Measurements from ENCODE around the gene TIAM1. TPM values are rescaled to one million over a fixed set of nuclear protein-coding genes. Genes with fewer than 3 reads are reported as not detected.

The TIAM1 gene
- polyA plus RNA-seq, 3 donors: 1.3 to 5.2 (median 2.7) TPM

DNA sequence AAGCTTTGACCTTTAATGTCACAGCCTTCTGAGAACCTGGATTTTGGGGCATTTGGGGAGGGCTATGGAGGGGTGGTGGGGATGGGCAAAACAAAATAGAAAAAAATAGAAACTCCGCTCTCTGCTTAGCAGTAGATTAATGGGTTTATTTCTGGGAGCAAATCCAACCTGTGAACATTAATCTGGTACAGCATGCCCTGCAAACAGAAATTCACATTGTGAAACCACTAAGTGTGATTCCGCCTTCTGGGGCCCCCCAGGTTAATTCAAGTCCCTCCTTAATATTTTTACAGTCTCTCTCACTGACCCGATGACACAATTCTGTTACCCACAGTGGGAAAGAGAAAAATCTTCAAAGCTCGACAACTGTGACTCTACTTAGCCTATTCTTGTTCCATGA, 76.4 kb downstream of the TIAM1 start:
- no peak overlapping the region for H3K27ac ChIP-seq (ENCODE audit: low read depth, low read length)
- WGBS, 3 donors: 20 to 76% (median 71%) methylated on average over 4 of the region's 4 CpGs

DNA sequence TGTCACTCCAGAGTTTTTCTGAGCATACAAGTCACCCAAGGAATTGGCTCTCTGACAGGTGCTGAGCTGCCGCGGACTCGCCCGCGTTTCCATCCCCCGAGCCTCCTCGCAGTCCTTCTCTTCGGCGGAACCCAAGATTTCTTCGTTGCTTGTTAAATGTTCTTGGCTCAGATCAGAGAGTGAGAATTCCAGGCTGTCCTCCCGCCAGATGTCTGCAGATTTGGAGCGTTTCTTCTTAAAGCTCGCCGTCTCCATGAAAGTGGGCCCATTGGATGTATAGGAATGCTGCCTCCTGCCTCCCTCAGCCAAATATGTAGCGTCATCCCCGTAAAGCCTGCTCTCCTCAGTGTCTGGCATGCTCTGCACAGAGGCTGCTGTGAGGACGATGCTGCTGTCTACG, 77.8 kb downstream of the TIAM1 start:
- WGBS, 3 donors: 59 to 85% (median 65%) methylated on average over 18 of the region's 18 CpGs
- no peak overlapping the region for H3K27ac ChIP-seq (ENCODE audit: low read depth, low read length)

DNA sequence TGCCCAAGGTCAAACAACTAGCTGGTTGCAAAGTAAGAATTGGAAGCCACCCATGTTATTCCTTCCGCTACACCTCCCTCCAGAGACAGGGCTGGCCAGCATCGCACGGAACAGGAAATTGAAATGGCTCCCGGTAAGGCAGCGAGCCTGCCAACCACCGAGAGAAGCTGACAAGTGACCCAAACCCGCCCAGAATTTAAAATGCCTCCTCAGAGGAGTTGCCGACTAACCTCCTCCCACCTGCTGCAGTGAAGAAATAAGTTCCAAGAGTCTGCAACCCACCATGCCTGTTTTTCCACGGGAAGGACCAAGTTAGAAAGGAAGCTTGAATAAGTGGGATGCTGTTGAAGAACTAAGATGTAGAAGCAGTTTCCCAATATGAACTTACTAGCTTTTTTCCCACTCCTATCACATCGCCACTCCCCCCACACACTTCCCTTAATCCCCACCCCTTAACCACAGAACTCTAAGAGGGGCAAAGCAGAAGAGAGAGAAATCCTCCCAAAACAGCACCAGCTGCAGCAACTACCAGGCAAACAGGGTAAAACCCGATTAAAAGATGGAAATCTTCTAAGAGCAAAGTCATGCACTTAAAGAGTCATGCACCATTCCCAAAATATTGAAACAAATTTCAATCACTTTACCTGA, 78.6 kb downstream of the TIAM1 start:
- 6 to 43% (median 9%) methylated on average over 11 of the region's 11 CpGs for WGBS, 3 donors

DNA sequence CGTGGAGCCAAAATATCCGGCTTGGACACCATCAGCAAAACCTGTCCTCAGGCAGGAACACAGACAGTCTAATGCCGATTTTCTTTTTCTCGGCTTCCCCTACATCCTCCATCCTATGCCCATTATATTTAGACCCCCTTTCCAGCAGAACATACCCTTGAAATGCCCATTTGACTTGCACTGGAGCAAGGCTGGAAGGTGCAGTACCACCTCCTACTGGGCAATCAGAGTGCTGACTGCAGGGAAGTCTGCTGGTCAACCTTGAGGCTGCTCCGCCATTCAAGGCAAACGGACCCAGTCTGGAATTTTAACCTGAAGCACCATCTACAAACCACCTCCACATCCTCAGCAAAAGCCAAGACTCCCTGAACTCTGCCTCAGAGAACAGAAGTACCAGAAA, 79.5 kb downstream of the TIAM1 start:
- WGBS, 3 donors: 85 to 96% (median 93%) methylated on average over 6 of the region's 6 CpGs

More for the DNA sequence above, 78.6 kb downstream of the TIAM1 start:
- H3K27ac ChIP-seq (ENCODE audit: low read depth, low read length): no peak overlapping the region

DNA sequence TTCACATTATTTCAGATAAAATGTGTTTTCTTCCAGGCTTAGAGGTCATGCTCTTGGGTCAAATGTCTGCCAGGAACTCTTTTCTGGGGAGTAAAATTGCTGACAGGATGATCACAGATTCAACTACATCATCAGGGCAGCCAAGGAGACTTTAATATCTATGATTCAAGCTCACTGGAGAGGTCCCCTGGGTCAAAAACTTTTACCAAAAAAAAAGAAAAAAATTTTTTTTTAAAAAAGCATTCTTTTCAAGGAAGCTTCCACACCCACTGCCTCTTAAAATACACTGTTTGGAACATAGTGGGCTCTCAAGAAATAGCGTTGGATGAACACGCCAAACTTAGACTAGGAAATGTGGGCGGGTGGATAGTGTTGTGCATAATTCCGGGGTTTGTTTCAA, 81.3 kb downstream of the TIAM1 start:
- WGBS, 3 donors: 67 to 70% (median 67%) methylated on average over 4 of the region's 4 CpGs
- H3K27ac ChIP-seq (ENCODE audit: low read depth, low read length): no peak overlapping the region

More for the DNA sequence above, 79.5 kb downstream of the TIAM1 start:
- no peak overlapping the region for H3K27ac ChIP-seq (ENCODE audit: low read depth, low read length)

DNA sequence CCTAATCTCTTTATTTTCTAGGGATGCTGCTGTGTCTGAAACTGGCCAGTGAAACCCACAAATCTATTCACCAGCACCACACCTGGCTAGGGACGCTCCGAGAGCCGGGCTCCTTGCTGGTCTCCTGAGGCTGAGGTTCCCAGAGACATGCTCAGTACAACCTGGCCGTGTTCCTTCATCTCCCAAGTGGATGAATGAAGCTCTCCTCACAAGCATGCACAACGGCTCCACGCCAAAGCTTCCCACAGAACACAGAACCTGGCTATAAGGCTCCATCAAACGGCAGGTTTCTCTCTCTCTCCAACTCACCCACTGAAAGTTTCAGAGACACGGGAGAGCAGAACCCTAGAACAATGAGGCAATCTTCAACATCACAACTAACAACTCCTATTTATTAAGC, 82.3 kb downstream of the TIAM1 start:
- H3K27ac ChIP-seq (ENCODE audit: low read depth, low read length): no peak overlapping the region
- 78 to 91% (median 90%) methylated on average over 8 of the region's 8 CpGs for WGBS, 3 donors

DNA sequence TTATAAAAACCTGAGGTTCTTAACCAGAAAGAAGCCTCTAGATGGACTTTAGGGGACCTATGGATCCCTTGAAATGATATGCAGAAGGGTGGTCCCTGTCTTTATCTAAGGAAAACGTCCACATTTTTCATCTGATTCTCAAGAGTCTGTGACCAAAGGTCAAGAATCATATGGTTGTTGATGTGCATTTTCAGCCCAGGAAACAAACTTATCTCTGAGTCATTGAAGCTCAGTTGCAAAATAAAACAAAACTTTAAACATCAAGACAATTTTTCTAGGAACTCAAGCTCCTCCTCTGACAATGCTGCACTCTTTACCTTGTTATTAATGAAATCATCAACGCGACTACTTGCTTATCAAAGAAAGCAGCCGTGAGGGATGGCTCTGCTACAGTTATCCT, 83.3 kb downstream of the TIAM1 start:
- no peak overlapping the region for H3K27ac ChIP-seq (ENCODE audit: low read depth, low read length)
- 43 to 68% (median 60%) methylated on average over 4 of the region's 4 CpGs for WGBS, 3 donors

DNA sequence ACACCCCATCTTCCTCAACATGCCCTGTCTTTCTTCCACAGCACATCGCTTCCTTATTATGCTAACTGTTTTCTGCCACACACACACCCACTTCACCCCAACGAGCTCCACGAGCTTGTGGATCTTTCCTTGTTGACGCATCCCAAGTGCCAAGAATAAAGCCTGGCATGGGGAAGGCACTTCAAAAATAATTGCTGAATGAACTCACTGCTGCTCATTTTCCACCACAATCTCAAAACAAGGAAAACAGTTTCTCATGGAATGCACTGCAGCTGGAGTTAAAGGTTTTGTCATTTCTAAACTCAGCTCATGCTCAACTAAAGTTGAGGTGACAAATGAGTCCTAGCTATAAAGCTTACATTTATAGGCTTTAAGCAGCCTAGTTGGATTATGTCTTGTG, 86.0 kb downstream of the TIAM1 start:
- H3K27ac ChIP-seq (ENCODE audit: low read depth, low read length): no peak overlapping the region
- WGBS, 3 donors: 80 to 93% (median 89%) methylated on average over 4 of the region's 4 CpGs

DNA sequence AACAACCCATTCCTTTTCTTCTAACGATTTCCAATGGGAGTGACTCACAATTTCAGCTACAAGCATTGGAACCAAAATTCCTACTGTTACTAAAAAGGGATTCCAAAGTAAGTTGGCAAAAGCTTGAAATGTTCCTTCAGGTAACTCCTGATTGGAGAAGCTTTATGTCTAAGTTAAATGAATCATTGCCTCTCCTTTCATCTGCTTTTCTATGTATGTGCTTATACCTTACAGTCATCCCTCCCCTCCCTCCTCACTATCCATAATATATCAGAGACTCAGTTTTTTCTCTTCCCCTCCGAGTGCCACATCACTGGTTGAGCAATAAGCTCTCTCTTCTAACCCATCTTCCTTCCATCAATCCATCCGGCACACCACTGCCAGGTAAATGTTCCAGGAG, 86.8 kb downstream of the TIAM1 start:
- 71 to 75% (median 72%) methylated on average over 3 of the region's 3 CpGs for WGBS, 3 donors
- no peak overlapping the region for H3K27ac ChIP-seq (ENCODE audit: low read depth, low read length)

DNA sequence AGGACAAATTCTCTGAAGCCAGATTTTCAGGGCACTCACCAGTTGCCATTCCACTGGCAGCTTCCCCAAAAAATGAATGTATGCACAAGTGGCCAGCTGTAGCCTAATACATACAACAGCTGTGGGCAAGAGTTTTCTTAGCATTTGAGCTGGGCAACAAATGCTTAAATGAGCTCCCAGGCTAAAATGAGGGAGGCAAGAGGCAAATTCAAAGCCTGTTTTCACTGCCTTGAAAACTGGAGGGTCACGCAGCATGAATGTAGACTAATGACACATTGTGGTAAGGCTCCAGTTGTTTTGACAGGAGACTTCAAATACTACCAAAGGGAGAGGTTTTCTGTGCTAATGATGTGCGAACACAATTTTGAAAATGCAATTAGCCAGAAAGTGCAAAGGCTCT, 88.2 kb downstream of the TIAM1 start:
- no peak overlapping the region for H3K27ac ChIP-seq (ENCODE audit: low read depth, low read length)
- WGBS, 3 donors: 82 to 96% (median 96%) methylated on average over 2 of the region's 2 CpGs

DNA sequence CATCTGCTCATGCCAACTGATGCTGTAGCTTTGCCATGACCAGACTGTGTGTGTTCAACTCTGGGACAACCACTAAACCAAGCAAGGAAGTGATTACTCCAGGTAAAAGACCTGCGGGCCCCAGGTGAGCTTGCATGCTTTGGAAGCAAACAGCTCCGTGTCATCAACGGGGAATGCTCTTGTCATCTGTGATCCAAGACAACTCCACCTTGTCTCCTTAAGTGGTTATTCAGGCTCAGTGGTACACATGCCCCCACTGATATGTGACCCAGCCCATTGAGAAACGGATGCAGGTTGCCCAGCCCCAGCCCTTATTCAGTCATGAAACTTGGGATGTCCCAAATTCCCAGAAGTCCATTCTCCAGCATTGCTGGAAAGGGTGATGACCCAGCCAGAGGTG, 89.0 kb downstream of the TIAM1 start:
- WGBS, 3 donors: 84 to 97% (median 90%) methylated on average over 4 of the region's 4 CpGs
- no peak overlapping the region for H3K27ac ChIP-seq (ENCODE audit: low read depth, low read length)

DNA sequence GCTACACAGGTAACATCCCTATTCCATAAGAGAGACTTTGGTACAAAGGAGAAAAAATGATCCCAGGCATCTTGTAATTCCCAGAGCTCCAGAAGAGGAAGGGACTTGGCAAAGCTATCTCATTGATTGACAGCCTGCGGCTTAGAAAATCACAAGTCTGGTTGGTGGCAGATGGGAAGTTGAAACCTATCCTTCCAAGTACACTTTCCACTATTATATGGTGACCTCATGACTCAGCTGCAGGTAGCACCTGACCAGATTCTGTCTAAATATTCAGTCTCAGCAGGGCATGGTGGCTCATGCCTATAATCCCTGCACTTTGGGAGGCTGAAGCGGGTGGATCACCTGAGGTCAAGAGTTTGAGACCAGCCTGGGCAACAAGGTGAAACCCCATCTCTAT, 89.9 kb downstream of the TIAM1 start:
- H3K27ac ChIP-seq (ENCODE audit: low read depth, low read length): no peak overlapping the region
- 87 to 93% (median 90%) methylated on average over 2 of the region's 2 CpGs for WGBS, 3 donors

DNA sequence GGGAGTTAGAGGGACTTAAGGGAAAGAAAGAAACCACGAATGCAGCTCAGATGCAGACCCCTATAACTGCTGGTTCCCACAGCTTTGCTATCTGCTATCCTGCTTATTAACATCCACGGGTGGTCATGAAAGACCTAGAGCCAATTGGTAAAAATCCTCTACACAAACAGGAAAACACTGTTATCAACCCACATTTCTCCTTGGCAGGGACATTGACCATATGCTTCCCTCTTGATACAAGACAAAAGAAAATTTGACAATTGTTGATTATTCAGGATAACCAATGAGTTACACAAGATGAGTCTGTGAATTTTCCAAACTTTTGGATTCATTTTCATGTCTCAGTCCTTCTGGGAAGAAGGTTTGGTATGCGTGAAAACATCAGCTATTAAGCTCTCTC, 90.4 kb downstream of the TIAM1 start:
- 52 to 62% (median 60%) methylated on average over 3 of the region's 3 CpGs for WGBS, 3 donors

DNA sequence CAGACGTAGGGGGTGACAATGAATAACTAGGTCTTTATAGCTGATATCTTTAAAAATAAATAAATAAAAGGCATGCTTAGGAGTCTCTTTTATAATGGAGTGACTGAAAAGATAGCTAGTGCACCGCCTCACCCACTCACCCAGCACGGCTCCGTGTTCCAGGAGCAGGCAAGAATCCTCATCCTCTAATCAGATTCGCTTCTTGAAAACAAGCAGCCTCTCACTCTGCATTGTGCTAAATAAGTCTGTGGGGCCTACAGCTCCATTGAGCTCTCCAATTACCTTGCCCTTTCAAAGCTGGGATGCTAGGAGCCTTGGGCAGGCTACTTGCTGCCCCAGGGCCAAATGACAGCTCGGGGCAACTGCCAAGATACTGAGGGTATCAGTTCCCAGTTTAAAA, 91.5 kb downstream of the TIAM1 start:
- WGBS, 3 donors: 65 to 92% (median 89%) methylated on average over 6 of the region's 6 CpGs
- no peak overlapping the region for H3K27ac ChIP-seq (ENCODE audit: low read depth, low read length)

More for the DNA sequence above, 90.4 kb downstream of the TIAM1 start:
- no peak overlapping the region for H3K27ac ChIP-seq (ENCODE audit: low read depth, low read length)

DNA sequence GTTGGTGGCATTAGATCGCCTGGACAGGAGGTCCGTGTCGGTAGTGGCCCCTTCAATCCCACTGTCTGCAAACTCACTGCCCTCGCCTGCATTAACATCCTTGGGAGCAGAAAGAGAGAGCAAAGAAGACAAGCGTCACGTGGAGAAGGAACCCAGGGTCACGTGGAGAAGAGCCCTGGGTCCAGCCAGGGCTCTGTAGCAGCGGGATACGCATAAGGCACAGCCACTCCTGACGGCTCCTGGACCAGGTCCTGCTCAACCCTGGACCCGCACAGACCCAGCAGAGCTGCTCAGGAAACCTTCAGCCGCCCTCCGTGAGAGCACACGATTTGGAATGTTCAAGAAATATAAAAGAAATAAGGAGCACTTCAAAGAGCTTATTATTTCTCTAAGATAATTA, 92.0 kb downstream of the TIAM1 start:
- 93 to 97% (median 96%) methylated on average over 14 of the region's 14 CpGs for WGBS, 3 donors
- no peak overlapping the region for H3K27ac ChIP-seq (ENCODE audit: low read depth, low read length)

DNA sequence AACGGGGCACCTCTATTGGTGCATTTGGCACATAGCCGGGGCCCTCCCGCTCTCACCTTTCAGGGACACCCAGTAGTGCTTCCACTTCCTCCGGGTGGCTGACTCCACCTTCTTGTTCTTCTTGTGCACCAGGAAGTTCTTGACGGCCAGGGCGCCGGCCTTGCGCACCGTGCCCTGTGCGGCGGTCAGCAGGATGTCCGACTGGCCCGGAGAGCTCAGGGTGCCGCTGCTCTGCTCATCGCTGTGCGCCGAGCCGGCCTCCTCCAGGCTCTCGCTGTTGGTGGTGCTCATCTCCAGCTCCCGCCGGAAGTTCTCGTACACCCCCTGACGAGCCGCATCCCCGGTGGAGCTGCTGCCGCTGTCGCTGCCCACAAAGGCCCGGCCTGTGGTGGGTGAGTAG, 92.4 kb downstream of the TIAM1 start:
- 96% methylated on average over 27 to 28 of the region's 28 CpGs for WGBS, 3 donors
- no peak overlapping the region for H3K27ac ChIP-seq (ENCODE audit: low read depth, low read length)

DNA sequence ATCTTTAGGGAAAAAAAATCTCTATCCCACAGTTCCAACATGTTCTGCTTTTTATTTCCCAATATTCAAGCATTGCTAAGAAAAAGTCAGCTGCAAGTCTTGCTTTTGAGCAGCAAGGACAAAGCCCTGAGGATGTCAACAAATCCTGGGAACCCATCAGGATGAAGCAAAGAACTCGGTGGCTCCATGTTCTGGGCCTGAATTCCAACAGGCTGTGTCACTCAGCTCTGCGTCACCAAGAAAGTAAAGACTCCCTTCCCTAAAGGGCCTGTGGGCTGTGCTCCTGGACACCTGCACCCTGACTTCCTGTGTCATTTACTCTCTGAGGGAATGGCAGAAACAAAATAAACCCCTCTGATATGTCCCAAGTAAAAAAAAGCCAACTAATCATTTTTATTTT, 95.5 kb downstream of the TIAM1 start:
- 60 to 83% (median 76%) methylated on average over 2 of the region's 2 CpGs for WGBS, 3 donors
- no peak overlapping the region for H3K27ac ChIP-seq (ENCODE audit: low read depth, low read length)

DNA sequence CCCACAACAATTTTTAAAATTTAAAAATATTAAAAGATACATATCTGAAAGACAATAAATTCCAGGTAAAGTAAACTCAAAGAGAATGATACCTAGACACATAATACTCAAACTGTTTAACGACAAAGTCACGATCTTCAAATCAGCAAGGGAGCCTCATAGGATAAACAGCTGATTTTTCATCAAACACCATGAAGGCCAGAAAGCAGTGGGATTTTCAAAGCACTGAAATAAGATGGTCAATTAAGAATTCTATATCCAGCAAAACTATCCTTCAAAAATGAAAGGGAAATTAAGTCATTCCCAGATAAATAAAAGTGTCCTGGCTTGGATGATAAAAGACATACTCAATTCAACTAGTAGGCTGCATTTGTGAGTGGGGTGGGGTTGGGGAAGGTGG, 100.5 kb downstream of the TIAM1 start:
- no peak overlapping the region for H3K27ac ChIP-seq (ENCODE audit: low read depth, low read length)
- 96 to 99% (median 97%) methylated on average over 2 of the region's 2 CpGs for WGBS, 3 donors

DNA sequence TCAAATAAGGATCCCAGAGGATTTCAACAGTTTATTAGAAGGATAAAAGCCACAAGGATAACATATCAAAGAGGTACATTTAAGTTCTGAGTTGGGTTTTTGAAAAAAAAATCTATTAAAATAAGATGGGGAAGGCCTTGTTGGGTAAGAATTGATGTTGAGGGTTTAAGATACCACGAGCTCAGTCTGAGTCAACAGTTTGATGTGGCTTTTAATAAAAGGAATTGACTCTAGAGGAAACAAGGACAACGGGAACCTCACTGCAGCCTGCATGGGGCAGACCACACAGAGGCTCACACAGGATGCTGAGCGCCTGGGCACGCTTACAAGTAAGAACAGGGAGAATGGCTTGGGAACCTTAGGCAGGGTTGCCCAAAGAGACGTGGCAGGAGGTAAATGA, 107.5 kb downstream of the TIAM1 start:
- H3K27ac ChIP-seq (ENCODE audit: low read depth, low read length): no peak overlapping the region
- 74 to 76% (median 75%) methylated on average over 5 of the region's 5 CpGs for WGBS, 3 donors

DNA sequence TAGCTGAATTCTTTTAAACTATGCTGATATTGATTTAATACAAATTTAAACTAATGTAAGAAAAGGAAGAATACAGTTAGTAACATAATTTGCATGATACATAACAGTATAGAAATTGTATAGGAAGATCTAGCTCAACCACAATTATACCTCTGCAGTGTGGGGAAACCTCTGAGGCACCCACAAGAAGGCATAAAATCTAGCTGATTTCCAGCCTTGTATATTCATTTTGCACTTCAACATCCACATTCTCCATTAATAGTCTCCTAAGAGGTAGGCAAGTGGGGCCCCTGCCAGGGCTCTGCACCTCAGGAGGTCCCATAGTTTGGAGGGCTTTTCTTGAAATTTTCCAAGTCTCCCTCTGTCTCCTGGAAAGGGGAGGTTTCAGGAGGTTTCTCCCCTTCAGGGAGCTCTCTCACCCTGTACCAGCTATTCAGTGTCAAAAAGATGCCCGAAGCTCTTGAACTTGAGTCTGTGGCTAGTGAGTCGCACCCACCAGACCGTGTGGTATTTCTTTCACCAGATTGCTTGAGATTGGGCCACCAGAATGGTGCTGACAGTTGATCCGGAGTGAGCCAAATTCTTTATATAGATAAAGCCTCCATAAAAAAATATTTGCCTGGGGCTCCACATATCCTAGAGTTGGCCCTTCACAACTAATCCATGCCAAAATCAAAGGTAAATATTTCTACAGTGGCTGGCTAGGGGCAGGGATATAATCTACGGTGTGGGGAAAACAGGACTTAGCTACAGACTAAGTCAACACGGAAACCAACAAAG, 108.2 kb downstream of the TIAM1 start:
- H3K27ac ChIP-seq (ENCODE audit: low read depth, low read length): no peak overlapping the region
- WGBS, 3 donors: 70 to 93% (median 92%) methylated on average over 6 of the region's 6 CpGs

All from adipose tissue (tissue), 3 donors.